Activated T-cell treated with anti-CD3 and anti-CD28 coated beads, Interleukin-2, amount 50 U/mL, for 72 hours (primary cell): ENCODE data around the gene DOC2A. TPM values are rescaled to one million over a fixed set of nuclear protein-coding genes. Genes with fewer than 3 reads are reported as not detected.
"Not testable (repeated sequence)": the region's sequence is repeated elsewhere in the genome, so short reads cannot be mapped to it uniquely, and the experiment has no call there.

ENCODE experiments used
- ATAC-seq, 2 donors: fragments of 150-1000 bp; cut with Tn5 transposase; replicated peaks in 1 of 2; 2 replicates each; pipeline ENCODE4 v1.10.0; 2021; ENCODE audit warnings: moderate library complexity in 2 of 2, mild to moderate bottlenecking in 1 of 2
- DNase-seq, 2 donors: peaks; one replicate each; pipeline ENCODE4 v3.0.0; 2021 to 2022; ENCODE audit warnings: mixed read lengths in 1 of 2
- H3K27ac Mint-ChIP-seq: one replicate; pipeline ENCODE4 v1.8.0; 2022; ENCODE audit warnings: mild to moderate bottlenecking, moderate library complexity, mixed read lengths
- H3K27me3 Mint-ChIP-seq: one replicate; pipeline ENCODE4 v1.8.0; 2022; ENCODE audit warnings: low read depth, mixed read lengths
- H3K36me3 Mint-ChIP-seq, 2 donors: one replicate each; pipeline ENCODE4 v1.8.0; 2022; ENCODE audit warnings: mixed read lengths in 2 of 2, mild to moderate bottlenecking in 1 of 2; ENCODE audit not compliant: insufficient read depth in 2 of 2
- H3K4me1 Mint-ChIP-seq: one replicate; pipeline ENCODE4 v1.8.0; 2022; ENCODE audit warnings: low read depth, mixed read lengths
- H3K4me3 Mint-ChIP-seq, 2 donors: one replicate each; pipeline ENCODE4 v1.8.0; 2022; ENCODE audit warnings: mild to moderate bottlenecking in 2 of 2, mixed read lengths in 2 of 2, moderate library complexity in 2 of 2
- H3K9me3 Mint-ChIP-seq, 2 donors: one replicate each; pipeline ENCODE4 v1.8.0; 2022; ENCODE audit warnings: mixed read lengths in 2 of 2
- total RNA-seq, 2 donors: library from RNA; stranded (reverse); gene quantifications; one replicate each; pipeline ENCODE4 v1.2.3, GENCODE V29; 2022

Gene DOC2A
- total RNA-seq, 2 donors from 2014 or later, result 0.43 TPM; not detected in 1

- peaks cover 20% of the 10 kb centered on the region for H3K4me1 Mint-ChIP-seq
- H3K9me3 Mint-ChIP-seq, DNase-seq, H3K36me3 Mint-ChIP-seq, H3K27me3 Mint-ChIP-seq, ATAC-seq, H3K4me3 Mint-ChIP-seq, H3K27ac Mint-ChIP-seq: not testable (repeated sequence)
Measured at GRCh38 chr16:29959821-29960220, 51.0 kb downstream of the DOC2A start.

GRCh38 chr16:29959293-29959692 lies 51.5 kb downstream of the DOC2A start:
- Mint-ChIP-seq H3K36me3 (peaks cover 0 to 1% of the 10 kb centered on the region in 2 donors), H3K4me3 (no peak overlapping the region), H3K4me1 (peaks cover 20% of the 10 kb centered on the region), H3K27ac (no peak overlapping the region), H3K27me3 (no peaks in the 10 kb centered on the region), H3K9me3 (no peaks in the 10 kb centered on the region)
- DNase-seq (no peak), ATAC-seq (no peak)

DNA sequence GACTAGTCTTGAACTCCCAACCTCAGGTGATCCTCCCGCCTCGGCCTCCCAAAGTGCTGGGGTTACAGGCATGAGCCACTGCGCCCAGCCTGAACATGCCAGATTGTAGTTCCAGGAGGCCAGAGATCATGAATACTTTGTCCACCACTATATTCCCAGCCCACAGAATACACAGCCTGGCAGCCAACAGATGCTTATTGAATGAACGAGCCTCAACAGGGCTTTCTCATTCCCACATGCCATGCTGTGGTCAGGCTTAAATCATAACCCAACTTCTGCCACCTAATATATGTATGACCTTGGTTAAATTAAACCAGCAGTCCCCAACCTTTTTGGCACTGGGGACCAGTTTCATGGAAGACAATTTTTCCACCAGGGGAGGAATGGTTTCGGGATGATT lies 52.1 kb downstream of the DOC2A start:
- Mint-ChIP-seq H3K27me3 (no peaks in the 10 kb centered on the region), H3K4me3 (no peak overlapping the region), H3K4me1 (peaks cover 20% of the 10 kb centered on the region), H3K9me3 (no peaks in the 10 kb centered on the region), H3K36me3 (peaks cover 0 to 1% of the 10 kb centered on the region in 2 donors), H3K27ac (no peak overlapping the region)
- DNase-seq (no peak), ATAC-seq (no peak)

Other genes with a start within 250 kb of the DOC2A start
- gene ZG16, start 232.8 kb downstream of the DOC2A start, total RNA-seq, result not detected
- gene KIF22, start 220.3 kb downstream of the DOC2A start, total RNA-seq, result 100 to 1,000 TPM; 153 to 180 TPM
- gene MAZ, start 204.5 kb downstream of the DOC2A start, total RNA-seq, result 100 to 1,000 TPM; 266 to 329 TPM
- 1 to 10 TPM; 2.4 to 2.8 TPM for gene PRRT2, start 198.8 kb downstream of the DOC2A start, total RNA-seq
- 10 to 100 TPM; 14.8 to 17.8 TPM for gene PAGR1, start 194.9 kb downstream of the DOC2A start, total RNA-seq
- 100 to 1,000 TPM; 148 to 161 TPM for gene MVP, start 190.6 kb downstream of the DOC2A start, total RNA-seq
- 10 to 100 TPM; 48.7 to 56.0 TPM for gene CDIPT, start 147.8 kb downstream of the DOC2A start, total RNA-seq
- gene SEZ6L2, start 111.5 kb downstream of the DOC2A start, total RNA-seq, result under 1 TPM; 0.31 to 0.44 TPM
- gene ASPHD1, start 110.5 kb downstream of the DOC2A start, total RNA-seq, result under 1 TPM; 0.82 to 0.93 TPM
- 10 to 100 TPM; 45.3 to 46.8 TPM for gene KCTD13, start 84.8 kb downstream of the DOC2A start, total RNA-seq
- 10 to 100 TPM; 84.5 to 84.7 TPM for gene TMEM219, start 48.9 kb downstream of the DOC2A start, total RNA-seq
- 10 to 100 TPM; 31.1 to 35.0 TPM for gene TAOK2, start 37.2 kb downstream of the DOC2A start, total RNA-seq
- 10 to 100 TPM; 38.8 to 45.8 TPM for gene HIRIP3, start 15.4 kb downstream of the DOC2A start, total RNA-seq
- 100 to 1,000 TPM in 1 of 2 donors, 10 to 100 TPM in 1; 98.5 to 116 TPM for gene INO80E, start 14.8 kb downstream of the DOC2A start, total RNA-seq
- gene C16orf92, start 12.2 kb upstream of the DOC2A start, total RNA-seq, result not detected
- 1 to 10 TPM; 4.5 to 6.9 TPM for gene TLCD3B, start 20.2 kb upstream of the DOC2A start, total RNA-seq
- 100 to 1,000 TPM; 857 to 918 TPM for gene ALDOA, start 54.7 kb upstream of the DOC2A start, total RNA-seq
- gene PPP4C, start 65.0 kb upstream of the DOC2A start, total RNA-seq, result 100 to 1,000 TPM; 114 to 124 TPM
- gene TBX6, start 80.9 kb upstream of the DOC2A start, total RNA-seq, result 1 to 10 TPM; 4.2 to 5.8 TPM
- gene YPEL3, start 85.2 kb upstream of the DOC2A start, total RNA-seq, result 10 to 100 TPM; 60.2 to 77.8 TPM
- 10 to 100 TPM; 13.9 to 20.5 TPM for gene GDPD3, start 102.5 kb upstream of the DOC2A start, total RNA-seq
- gene MAPK3, start 112.2 kb upstream of the DOC2A start, total RNA-seq, result 100 to 1,000 TPM in 1 of 2 donors, 10 to 100 TPM in 1; 84.8 to 103 TPM
- 100 to 1,000 TPM; 843 to 987 TPM for gene CORO1A, start 172.6 kb upstream of the DOC2A start, total RNA-seq
- gene BOLA2B, start 182.6 kb upstream of the DOC2A start, total RNA-seq, result 10 to 100 TPM; 73.7 to 87.3 TPM
- 100 to 1,000 TPM in 1 of 2 donors, 10 to 100 TPM in 1; 48.1 to 129 TPM for gene SLX1A, start 182.8 kb upstream of the DOC2A start, total RNA-seq
- 10 to 100 TPM; 16.6 to 20.1 TPM for gene SULT1A3, start 188.2 kb upstream of the DOC2A start, total RNA-seq
- gene NPIPB13, start 237.5 kb upstream of the DOC2A start, total RNA-seq, result 10 to 100 TPM; 18.5 to 20.4 TPM